ENCODE measurements around the gene TIGD1. TPM values are rescaled to one million over a fixed set of nuclear protein-coding genes. Genes with fewer than 3 reads are reported as not detected.

Gene TIGD1
- total and polyA plus RNA-seq, 11 donors = 0.99 to 3.8 (median 1.6) TPM

GRCh38 chr2:232551250-232551638, 887 bp upstream of the TIGD1 start:
- no peaks in the 10 kb centered on the region for H3K27me3 ChIP-seq
- peaks cover 0 to 16% (median 2%) of the 10 kb centered on the region in 12 donors for H3K9me3 ChIP-seq
- TF ChIP-seq POLR2A (IDR thresholded peaks at IDR 0.05) (no peak), CTCF (IDR thresholded peaks at IDR 0.05) (no peak)
- peaks cover 0 to 62% (median 20%) of the 10 kb centered on the region in 12 donors for H3K4me1 ChIP-seq
- peaks cover 0 to 24% (median 10%) of the 10 kb centered on the region in 9 donors for H3K36me3 ChIP-seq
- H3K27ac ChIP-seq = peak overlapping the region in 11 of 12 donors; percentile 89 to 100 (median 97)
- no peak for DNase-seq
- 13 to 19% (median 15%) methylated on average over 7 of the region's 7 CpGs for WGBS, 4 donors
- intact Hi-C loops (cut with DNase I) = loop anchor here in 1 of 10 donors (10.0 kb wide), 1 partner anchor 804 kb away; the partner anchor contains the start of gene DGKD
- ATAC-seq = no peak
- peak overlapping the region; percentile 71 to 99 (median 86) for H3K4me3 ChIP-seq

- ATAC-seq = no peak
- TF ChIP-seq CTCF (IDR thresholded peaks at IDR 0.05) = no peak
- TF ChIP-seq POLR2A (IDR thresholded peaks at IDR 0.05) = no peak
These were observed 553 bp downstream of the TIGD1 start for GRCh38 chr2:232549655-232550353.

GRCh38 chr2:232547991-232548390, 2.4 kb downstream of the TIGD1 start:
- WGBS, 4 donors = 94 to 99% (median 98%) methylated on average over 6 of the region's 6 CpGs
- Histone ChIP-seq H3K36me3 (peaks cover 0 to 14% (median 8%) of the 10 kb centered on the region in 9 donors), H3K27me3 (no peaks in the 10 kb centered on the region), H3K4me3 (no peak overlapping the region), H3K27ac (no peak overlapping the region), H3K9me3 (peaks cover 0 to 16% (median 2%) of the 10 kb centered on the region in 12 donors), H3K4me1 (peaks cover 0 to 44% (median 19%) of the 10 kb centered on the region in 12 donors)
- TF ChIP-seq POLR2A (IDR thresholded peaks at IDR 0.05) (no peak), CTCF (IDR thresholded peaks at IDR 0.05) (no peak)
- DNase-seq (no peak), ATAC-seq (no peak)
- intact Hi-C loops (cut with DNase I) = no loop called here

More at GRCh38 chr2:232549655-232550353, 553 bp downstream of the TIGD1 start:
- intact Hi-C loops (cut with DNase I) = loop anchor here in 1 of 10 donors (10.0 kb wide), 1 partner anchor 805 kb away; the partner anchor contains the start of gene DGKD
- peak overlapping the region; percentile 71 to 99 (median 86) for H3K4me3 ChIP-seq
- no peak for DNase-seq
- H3K36me3 ChIP-seq = peaks cover 0 to 14% (median 10%) of the 10 kb centered on the region in 9 donors
- H3K4me1 ChIP-seq = peaks cover 0 to 59% (median 20%) of the 10 kb centered on the region in 12 donors
- H3K9me3 ChIP-seq = peaks cover 0 to 16% (median 2%) of the 10 kb centered on the region in 12 donors
- no peaks in the 10 kb centered on the region for H3K27me3 ChIP-seq
- peak overlapping the region; percentile 80 to 100 (median 97) for H3K27ac ChIP-seq
- WGBS, 4 donors = 41 to 44% (median 42%) methylated on average over 21 of the region's 21 CpGs
